Measurements from ENCODE around the gene S1PR2. TPM values are rescaled to one million over a fixed set of nuclear protein-coding genes. Genes with fewer than 3 reads are reported as not detected.
A peak's percentile ranks its signal among the peaks of the same experiment; 100 is the strongest.

The S1PR2 gene
- total and polyA plus RNA-seq, 7 donors = 0.17 to 2.0 (median 1.1) TPM

- intact Hi-C loops (cut with DNase I) = no loop called here
- no peaks in the 10 kb centered on the region for H3K9me3 ChIP-seq
- no peak overlapping the region for H3K4me3 ChIP-seq
- H3K27ac ChIP-seq = no peak overlapping the region
- DNase-seq = no peak
- no peaks in the 10 kb centered on the region for H3K27me3 ChIP-seq (ENCODE audit: insufficient read depth in 3 of 3, low read length in 2 of 3)
- TF ChIP-seq, protein P1, sequence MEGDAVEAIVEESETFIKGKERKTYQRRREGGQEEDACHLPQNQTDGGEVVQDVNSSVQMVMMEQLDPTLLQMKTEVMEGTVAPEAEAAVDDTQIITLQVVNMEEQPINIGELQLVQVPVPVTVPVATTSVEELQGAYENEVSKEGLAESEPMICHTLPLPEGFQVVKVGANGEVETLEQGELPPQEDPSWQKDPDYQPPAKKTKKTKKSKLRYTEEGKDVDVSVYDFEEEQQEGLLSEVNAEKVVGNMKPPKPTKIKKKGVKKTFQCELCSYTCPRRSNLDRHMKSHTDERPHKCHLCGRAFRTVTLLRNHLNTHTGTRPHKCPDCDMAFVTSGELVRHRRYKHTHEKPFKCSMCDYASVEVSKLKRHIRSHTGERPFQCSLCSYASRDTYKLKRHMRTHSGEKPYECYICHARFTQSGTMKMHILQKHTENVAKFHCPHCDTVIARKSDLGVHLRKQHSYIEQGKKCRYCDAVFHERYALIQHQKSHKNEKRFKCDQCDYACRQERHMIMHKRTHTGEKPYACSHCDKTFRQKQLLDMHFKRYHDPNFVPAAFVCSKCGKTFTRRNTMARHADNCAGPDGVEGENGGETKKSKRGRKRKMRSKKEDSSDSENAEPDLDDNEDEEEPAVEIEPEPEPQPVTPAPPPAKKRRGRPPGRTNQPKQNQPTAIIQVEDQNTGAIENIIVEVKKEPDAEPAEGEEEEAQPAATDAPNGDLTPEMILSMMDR (IDR thresholded peaks at IDR 0.05) = no peak
- H3K36me3 ChIP-seq (ENCODE audit: insufficient read depth in 1 of 2, low read depth in 1 of 2) = peaks cover 2 to 66% of the 10 kb centered on the region in 2 donors
- ATAC-seq = no peak
- WGBS, 3 donors = 64 to 78% (median 65%) methylated on average over 16 to 18 of the region's 18 CpGs
- H3K4me1 ChIP-seq = peaks cover 4% of the 10 kb centered on the region
Observed at GRCh38 chr19:10256551-10256950, 25.4 kb upstream of the S1PR2 start.

DNA sequence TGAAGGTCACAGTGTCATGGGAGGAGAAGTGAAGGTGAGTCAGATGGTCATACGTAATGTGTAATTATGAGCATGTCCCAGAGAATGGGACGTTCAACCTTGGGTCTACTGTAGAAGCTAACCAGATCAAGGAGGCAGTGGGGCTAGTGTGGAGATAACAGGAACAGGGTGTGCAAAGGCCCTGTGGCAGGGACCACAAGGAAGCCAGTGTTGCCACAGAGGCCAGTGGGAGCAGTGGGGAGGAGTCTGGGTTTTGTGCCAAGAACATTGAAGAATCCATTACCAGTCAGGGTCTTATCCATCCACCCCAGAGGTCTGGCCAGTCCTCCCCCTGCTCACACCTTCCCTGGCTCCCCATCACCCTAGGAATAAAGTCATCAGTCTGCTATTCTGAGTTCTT is 24.2 kb upstream of the S1PR2 start:
- WGBS, 3 donors = 84 to 95% (median 88%) methylated on average over 2 of the region's 2 CpGs
- Histone ChIP-seq H3K36me3 (ENCODE audit: insufficient read depth in 1 of 2, low read depth in 1 of 2) (peaks cover 2 to 66% of the 10 kb centered on the region in 2 donors), H3K4me3 (no peak overlapping the region), H3K4me1 (peaks cover 4% of the 10 kb centered on the region), H3K9me3 (no peaks in the 10 kb centered on the region), H3K27ac (no peak overlapping the region), H3K27me3 (ENCODE audit: insufficient read depth in 3 of 3, low read length in 2 of 3) (no peaks in the 10 kb centered on the region)
- TF ChIP-seq, protein P1 (IDR thresholded peaks at IDR 0.05) = no peak
- ATAC-seq = no peak
- no peak for DNase-seq
- intact Hi-C loops (cut with DNase I) = no loop called here

GRCh38 chr19:10254244-10254643 is 23.1 kb upstream of the S1PR2 start:
- DNase-seq = no peak
- no peak overlapping the region for H3K4me3 ChIP-seq
- H3K27me3 ChIP-seq (ENCODE audit: insufficient read depth in 3 of 3, low read length in 2 of 3) = no peaks in the 10 kb centered on the region
- TF ChIP-seq, protein P1 (IDR thresholded peaks at IDR 0.05) = no peak
- peaks cover 2 to 56% of the 10 kb centered on the region in 2 donors for H3K36me3 ChIP-seq (ENCODE audit: insufficient read depth in 1 of 2, low read depth in 1 of 2)
- no peak for ATAC-seq
- intact Hi-C loops (cut with DNase I) = loop anchor here in 1 of 2 donors (5.0 kb wide), 2 partner anchors 137 to 322 kb away; partner anchors contain the start of gene EIF3G
- H3K27ac ChIP-seq = no peak overlapping the region
- 94 to 100% (median 94%) methylated on average over 3 of the region's 3 CpGs for WGBS, 3 donors
- H3K9me3 ChIP-seq = no peaks in the 10 kb centered on the region
- H3K4me1 ChIP-seq = peaks cover 4% of the 10 kb centered on the region

GRCh38 chr19:10252707-10253106 is 21.6 kb upstream of the S1PR2 start:
- H3K4me1 ChIP-seq = peaks cover 4% of the 10 kb centered on the region
- H3K36me3 ChIP-seq (ENCODE audit: insufficient read depth in 1 of 2, low read depth in 1 of 2) = peaks cover 2 to 44% of the 10 kb centered on the region in 2 donors
- H3K4me3 ChIP-seq = peak overlapping the region; percentile 93
- 21 to 23% (median 22%) methylated on average over 8 of the region's 8 CpGs for WGBS, 3 donors
- TF ChIP-seq, protein P1 (IDR thresholded peaks at IDR 0.05) = no peak
- no peaks in the 10 kb centered on the region for H3K27me3 ChIP-seq (ENCODE audit: insufficient read depth in 3 of 3, low read length in 2 of 3)
- ATAC-seq = no peak
- peak overlapping the region; percentile 89 for H3K27ac ChIP-seq
- H3K9me3 ChIP-seq = no peaks in the 10 kb centered on the region
- intact Hi-C loops (cut with DNase I) = loop anchor here in 1 of 2 donors (5.0 kb wide), 2 partner anchors 135 to 320 kb away; partner anchors contain the start of gene EIF3G
- DNase-seq = no peak

Data from psoas muscle (tissue), 8 donors.